GM10847 (cell line): ENCODE results near the gene LTBP2.

ENCODE experiments used
- POLR2A ChIP-seq: IDR thresholded peaks from 2 replicates; pipeline ENCODE4 v1.6.1; 2011; ENCODE audit not compliant: insufficient read length; ENCODE audit errors: extremely low read depth

The LTBP2 gene

DNA sequence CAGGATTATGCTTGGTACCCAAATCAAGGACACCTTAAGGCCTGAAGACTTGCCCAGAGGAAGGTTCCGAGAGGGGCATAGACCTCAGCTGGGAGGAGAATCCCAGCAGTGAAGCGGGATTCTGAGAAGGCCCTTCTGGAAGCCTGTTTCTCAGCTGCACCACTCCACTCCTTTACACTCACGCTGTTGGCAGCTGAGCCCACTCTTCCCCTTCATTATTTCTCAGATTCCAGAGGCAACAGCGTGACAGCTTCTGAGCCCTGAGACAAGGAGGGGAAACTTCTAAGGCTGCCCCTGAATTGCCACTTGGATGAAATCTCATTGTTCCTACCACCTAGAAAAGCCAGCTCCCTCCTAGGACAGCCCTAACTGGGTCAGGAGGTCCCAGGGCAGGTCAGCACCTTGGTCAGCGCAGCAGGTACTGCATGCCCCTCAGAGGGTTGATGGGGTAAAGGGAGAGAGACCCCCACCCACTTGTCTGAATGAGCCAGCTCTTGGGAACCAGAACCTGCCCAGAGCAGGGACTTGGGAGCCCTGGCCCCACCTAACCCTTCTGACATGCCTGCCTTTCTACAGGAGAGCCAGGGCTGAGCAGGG lies 64.6 kb downstream of the LTBP2 start:
- TF ChIP-seq POLR2A = no peak

DNA sequence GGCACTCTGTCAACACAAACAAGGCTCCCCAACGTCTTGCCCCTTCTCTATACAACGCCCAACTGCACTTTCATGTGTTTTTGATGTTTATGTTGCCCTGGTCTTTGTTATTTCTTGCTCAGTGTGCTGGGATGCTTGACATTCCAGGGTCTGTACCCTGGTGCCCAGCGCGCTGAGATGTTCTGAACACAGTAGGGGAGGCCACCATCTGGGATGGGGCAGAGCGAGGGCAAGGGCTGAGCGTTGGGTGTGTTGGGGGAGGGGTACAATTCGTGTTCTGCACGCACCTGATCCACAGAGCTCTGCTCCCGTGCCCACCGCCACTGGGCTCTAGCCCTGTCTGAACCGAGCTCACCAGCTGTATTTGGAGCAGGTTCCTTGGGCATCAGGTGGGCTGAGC lies 65.6 kb downstream of the LTBP2 start:
- no peak for TF ChIP-seq POLR2A

DNA sequence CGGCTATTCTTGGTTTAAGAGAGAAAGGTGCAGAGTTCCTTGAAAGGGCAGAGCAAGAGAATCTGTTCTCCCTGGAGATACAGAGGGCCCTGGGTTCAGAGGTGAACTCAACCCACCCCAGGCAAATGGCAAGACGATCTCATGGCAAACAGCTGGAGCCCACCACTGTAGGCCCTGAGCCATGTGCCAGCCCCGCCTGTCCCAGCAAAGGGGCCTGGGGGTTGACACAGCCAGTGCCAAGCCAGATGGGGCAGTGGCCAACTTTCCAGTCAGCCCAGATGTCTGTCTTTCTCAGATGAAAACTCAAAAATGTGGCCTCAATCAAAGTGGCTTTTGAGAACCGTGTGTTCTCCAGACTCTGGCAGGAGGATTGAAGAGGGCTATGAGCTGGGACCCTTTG lies 66.7 kb downstream of the LTBP2 start:
- no peak for TF ChIP-seq POLR2A

DNA sequence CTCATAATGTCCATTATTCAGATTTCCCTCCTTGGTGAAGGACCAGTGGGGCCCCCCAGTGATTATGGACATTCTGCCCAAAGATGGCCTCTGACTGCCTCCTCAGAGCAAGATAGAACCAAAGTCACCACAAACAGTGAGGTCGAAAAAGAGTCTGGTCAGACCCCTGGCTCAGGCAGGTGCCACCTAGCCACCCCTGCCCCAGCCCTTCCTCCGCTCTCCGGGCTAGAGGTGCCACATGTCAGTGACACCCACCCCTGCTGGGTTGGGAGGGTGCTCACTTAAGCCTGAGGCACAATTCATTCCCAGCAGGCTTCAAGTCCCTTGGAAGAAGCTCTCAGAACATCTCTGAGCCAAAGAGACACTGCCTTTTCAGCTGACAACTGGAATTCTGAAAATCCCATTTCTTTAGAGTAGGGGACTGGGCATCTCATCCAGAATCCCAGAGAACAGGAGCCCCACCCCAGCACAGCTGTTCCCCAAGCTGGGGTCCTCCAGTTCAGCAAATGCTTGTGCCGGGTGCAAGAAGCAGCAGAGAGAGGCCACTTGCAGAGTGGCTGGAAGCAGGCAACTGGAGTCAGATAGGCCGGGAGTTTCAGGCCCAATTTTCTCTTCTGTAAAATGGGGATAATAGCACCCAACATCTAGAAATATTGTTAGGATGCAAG lies 68.1 kb downstream of the LTBP2 start:
- no peak for TF ChIP-seq POLR2A

DNA sequence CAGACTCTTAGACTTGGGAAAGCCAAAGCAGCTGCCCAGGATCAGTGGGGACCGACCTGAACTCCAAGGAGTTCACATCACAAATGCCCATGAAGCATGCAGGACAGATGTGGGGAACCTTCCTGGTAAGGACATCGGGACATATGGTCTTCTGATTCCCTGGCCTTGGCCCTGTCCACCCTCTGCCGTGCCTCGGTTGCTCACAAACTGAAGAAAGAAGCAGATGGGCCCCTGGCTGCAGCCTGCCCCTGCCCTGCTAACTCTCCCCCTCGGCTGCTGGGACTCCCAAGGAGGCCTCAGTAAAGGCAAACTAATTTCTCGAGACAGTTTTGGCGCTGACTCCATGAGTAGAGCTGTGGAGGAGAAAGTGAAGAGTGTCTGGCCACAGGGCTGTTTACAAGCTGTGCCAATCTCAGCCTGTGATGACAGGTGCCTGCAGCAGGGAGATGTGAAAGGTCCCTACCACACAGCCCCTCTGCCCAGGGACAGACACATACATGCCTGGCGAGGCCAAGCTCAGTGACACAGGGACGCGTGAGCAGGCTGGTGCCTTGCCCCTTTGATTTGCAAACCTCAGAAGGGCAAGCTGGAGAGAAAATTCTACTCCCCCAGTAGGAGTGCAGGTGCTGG lies 69.9 kb downstream of the LTBP2 start:
- no peak for TF ChIP-seq POLR2A

DNA sequence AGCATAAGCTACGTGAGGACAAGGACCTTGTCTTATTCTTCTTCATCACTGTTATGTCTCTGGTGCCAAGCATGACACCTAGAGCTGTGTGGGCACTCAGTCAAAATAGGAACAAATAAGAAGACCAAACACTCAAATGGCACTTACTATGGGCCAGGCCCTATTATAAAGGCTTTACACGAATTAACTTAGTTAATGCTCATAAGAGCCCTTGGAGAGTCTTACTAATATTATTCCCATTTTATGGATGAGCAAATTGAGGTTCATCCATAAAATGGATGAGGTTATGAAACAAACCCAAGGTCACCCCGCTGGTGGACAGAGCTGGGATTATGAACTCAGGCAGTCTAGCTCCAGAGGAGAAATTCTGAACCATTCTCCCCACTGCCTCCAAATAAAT lies 70.8 kb downstream of the LTBP2 start:
- no peak for TF ChIP-seq POLR2A

DNA sequence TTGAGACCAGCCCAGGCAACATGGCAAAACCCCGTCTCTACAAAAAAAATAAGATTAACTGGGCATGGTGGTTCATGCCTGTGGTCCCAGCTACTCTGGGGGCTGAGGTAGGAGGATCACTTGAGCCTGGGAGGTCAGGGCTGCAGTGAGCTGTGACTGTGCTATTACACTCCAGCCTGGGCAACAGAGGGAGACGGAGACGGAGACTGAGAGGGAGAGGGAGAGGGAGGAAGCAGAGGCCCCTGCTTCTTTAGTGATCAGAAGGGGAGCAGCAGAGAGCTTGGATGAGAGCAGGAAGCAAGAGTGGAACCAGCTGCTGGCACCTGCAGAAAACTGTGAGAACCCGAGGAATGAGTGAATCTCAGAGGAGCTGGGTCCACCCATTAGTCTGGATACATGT lies 72.5 kb downstream of the LTBP2 start:
- TF ChIP-seq POLR2A = no peak

DNA sequence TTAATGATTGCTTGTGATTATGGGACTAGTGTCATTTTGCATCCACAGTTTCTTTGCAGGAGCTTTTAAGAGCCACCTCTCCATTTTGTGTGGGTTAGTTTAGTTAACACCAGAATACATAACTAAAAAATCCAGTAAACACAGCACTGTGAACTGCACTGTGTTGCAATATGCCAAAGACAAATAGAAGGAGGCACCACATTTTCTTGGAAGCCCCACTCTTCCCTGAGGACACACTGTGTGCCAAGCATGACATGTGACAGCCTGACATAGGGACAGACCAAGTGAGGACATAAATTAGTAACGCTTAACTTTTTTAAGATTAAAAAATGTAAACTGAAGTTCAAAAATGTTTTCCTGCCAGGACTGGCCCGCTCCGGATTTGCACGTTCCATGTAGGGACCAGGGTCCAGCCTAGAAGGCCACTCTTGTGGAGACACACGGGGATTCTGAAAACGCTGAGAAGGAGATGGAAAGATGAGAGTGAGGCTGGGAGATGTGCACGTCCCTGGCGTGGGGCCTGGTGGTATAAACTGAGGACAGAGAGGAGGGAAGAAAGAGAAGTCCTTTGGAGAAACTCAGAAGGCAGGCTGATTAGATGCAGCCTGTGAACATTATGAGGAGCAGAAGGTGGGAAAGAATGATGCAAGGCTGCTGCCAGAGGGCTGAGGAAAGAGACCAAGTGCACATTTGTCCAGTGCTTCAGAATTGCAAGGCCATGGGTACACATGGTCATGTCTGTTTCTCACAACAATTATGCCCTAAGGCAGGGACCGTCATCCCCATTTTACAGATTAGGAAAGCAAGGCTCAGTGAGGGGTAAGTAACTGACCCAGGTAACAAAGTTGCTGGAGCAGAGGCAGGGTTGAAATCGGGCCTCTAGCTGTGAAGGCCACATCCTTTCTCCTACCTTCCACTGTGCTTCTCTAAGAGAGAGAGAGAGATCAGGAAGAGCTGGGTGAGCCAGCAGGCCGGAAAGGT lies 73.3 kb downstream of the LTBP2 start:
- TF ChIP-seq POLR2A = no peak

DNA sequence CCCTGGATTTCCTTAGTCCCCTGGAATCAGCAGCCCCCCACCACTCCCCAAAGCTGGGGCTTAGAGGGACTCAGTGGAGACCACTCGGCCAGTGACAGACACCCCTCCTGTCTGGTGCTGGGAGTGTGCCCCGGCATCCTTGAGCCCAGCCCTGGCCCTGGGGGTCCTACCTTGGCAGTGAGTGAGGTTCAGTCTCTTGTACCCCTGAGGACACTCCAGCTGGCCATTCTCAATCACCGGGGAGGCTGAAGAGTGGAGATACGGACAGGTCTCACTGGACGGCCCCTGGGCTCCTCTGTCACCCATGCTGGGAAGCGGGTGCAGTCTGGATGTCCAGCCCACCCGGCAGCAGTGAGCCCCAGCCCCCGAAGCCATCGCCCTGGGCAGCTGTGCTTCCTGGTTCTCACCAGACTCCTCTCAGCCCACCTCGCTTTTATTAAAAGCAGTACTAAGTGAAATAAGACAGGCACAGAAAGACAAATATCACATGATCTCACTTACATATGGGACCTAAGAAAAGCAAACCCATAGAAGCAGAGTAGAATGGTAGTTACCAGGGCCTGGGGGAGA lies 76.2 kb downstream of the LTBP2 start:
- TF ChIP-seq POLR2A = no peak

DNA sequence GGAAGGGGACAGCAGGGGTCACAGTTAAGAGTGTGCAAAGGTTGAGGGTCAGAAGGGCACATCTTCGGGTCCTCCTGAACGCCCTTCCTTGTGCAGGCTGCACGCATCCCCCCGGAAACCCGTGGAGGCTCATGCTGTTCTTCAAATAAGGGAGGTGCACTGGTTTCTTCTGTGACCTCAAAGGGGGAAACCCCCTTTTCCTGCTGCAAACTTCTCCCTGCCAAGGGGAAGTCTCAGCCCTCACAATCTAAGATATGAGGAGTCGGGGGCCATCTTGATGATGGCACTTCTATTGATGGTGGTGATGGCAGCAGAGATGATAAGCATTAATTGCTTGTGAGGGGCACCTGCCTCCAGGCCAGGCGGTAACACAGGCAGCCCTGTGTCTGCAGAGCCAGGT lies 78.5 kb downstream of the LTBP2 start:
- no peak for TF ChIP-seq POLR2A

DNA sequence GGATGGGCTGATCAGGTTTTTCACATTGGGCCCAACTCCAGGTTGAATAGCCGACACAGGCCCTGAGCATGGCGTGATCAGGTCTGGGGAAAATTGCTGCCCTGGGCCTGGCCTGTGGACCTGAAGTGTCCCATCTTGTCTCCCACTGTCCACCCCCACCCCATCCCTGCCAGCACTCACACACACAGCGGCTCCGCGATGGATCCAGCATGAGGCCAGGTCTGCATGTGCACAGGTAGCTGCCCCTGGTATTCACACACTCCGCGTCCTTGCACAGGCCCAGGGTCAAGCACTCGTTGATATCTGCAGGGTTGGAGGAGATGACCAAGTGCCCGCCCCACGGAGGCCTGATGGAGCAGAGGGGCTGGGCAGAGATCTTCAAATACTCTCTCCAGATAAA lies 79.8 kb downstream of the LTBP2 start:
- TF ChIP-seq POLR2A = no peak

DNA sequence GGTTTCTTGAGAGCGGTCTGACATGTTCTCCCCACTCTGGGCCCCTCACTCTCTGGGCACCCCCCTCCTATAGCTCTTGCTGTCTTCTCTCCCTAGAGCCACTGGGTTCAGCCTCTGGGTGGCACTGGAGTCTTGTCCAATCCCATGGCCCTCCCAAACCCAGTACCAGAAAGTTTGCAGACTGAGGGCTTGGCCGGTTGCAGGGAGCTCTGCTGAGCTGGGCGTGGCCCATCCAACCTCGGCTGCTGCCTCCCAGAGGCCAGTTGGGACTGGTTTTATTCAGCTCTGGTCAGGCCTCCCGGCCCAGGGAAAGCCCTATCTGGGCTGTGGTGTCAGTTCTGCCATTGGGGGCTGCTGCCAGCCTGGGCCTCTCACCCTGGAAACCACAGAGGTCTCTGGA lies 80.6 kb downstream of the LTBP2 start:
- no peak for TF ChIP-seq POLR2A

DNA sequence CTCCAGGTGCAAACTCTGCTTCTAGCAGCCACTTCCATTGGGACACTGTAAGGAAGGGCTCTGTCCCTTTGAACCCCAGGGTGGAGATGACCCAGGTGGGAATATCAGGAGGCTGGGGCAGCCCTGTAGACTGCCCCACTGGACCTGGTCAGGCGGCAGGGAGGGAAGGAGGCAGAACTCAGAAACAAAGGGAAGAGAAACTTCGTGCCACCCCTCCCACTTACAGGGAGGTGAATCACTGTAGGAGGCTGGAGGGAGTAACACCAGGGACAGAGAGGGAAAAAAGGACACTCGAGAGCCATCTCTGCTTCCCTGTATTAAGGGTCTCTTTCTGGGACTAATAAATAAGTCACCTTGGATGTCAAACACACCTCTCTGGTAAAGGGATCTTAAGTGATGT lies 81.0 kb downstream of the LTBP2 start:
- TF ChIP-seq POLR2A = no peak

DNA sequence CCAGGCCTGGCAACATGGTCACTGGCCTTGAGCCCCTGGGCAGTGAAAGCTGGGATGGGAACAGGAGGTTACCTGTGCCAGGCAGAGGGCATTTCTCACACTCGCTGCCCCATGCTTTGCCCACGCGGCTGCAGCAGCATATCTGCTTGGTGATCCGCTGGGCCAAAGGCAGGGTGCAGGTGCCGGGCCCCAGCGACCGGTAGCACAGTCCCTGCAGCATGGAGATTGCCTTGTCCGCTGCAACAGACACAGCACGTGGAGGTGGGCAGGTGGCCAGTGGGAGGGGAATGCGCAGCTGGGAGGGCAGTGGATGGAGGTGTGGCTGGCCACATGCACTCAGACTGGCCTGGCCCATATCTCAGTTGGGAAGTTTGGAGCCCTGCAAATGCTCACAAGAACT lies 83.2 kb downstream of the LTBP2 start:
- TF ChIP-seq POLR2A = no peak

DNA sequence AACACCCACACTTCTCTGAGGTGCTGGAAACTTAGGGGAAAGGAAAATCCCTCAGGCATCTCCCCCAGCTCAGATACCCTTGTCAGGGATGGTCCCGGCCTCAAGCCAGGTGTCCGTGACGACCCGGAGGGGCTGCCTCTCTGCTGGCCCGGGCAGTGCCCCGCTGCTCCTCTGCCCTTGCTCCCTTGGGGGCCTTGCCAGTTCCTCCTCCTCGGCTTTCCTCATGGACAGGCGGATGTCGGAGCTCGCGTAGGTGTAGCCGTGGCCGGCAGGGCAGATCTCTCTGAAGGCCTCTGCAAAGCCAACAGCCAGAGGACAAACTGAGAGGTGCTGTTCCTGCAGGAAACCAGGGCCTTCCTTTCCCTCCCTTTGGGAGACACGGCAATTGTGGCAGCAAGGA lies 83.6 kb downstream of the LTBP2 start:
- TF ChIP-seq POLR2A = no peak

DNA sequence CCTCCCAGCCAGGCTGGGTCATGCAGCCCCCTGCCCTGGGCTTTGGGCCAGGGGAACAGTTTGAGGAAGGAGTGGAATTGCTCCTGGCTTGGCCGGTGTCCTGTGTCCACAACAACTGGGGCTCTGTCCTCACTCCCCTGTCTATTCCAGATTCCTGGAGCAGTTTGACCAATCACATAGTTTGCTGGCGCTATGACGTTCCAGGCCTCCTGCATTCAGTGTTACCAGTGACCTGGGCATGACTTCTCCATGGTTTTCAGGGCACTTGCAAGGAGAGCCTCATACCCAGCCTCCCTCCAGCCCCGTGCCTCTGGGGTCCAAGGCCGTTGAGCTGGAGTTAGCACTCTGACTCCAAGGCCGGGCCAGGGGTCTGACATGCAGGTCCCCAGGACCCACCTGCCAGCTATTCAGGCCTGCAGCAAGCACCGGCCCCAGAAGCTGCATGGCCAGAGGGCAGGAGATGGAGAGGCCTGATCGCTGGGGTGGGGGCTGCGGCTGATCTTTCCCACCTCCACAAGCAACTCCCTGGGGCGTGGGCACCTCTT lies 84.2 kb downstream of the LTBP2 start:
- TF ChIP-seq POLR2A = no peak
